ENCODE measurements around the gene KDSR.
"Not testable (repeated sequence)": the region's sequence is repeated elsewhere in the genome, so short reads cannot be mapped to it uniquely, and the experiment has no call there.

The KDSR gene

GRCh38 chr18:63366213-63367052 lies 573 bp downstream of the KDSR start:
- DNase-seq (ENCODE audit: low read depth in 1 of 2, low spot score in 1 of 2) = peak; percentile 35 to 60

- DNase-seq (ENCODE audit: low read depth in 1 of 2, low spot score in 1 of 2) = no peak
Observed at GRCh38 chr18:63365876-63366212, 1.2 kb downstream of the KDSR start.

DNA sequence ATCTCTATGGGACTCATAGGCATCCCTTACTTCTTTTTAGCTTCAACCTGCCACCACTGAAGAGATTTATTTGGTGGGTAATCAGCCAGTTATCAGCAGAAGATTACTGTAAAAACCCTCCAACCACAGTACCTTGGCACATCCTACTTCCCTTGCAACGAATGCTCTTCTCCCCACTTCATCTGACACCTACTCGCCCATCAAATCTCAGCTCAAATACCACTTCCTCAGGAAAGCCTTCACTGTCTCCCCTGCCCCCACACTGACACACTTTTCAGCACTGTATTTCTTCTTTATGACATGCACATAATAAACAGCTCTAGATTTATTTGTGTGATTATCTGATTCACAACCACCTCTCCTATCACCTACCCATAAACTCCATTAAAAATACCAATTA lies 3.1 kb downstream of the KDSR start:
- no peak for DNase-seq (ENCODE audit: low read depth in 1 of 2, low spot score in 1 of 2)

- not testable (repeated sequence) for DNase-seq (ENCODE audit: low read depth in 1 of 2, low spot score in 1 of 2)
Observed at GRCh38 chr18:63363420-63363819, 3.6 kb downstream of the KDSR start.

- DNase-seq (ENCODE audit: low read depth in 1 of 2, low spot score in 1 of 2) = no peak
Observed at GRCh38 chr18:63356272-63356896, 10.6 kb downstream of the KDSR start.

DNA sequence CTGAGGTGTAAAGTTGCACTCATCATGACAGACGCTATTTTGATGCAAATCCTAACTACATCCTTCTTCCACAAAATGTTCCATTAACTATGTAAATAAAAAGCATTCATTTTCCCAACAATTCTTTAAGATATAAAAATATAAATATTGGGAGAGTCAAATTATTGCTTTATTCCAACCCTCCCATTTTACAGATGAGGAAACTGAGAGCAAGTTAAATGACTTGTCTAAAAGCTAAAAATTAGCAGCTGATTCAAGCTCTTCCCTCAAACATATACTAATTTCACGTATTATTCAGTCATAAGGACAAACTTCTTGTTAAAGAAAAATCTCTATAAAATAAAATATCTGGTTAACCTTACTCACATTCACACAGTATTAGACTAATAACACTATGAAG lies 16.8 kb downstream of the KDSR start:
- DNase-seq (ENCODE audit: low read depth in 1 of 2, low spot score in 1 of 2) = no peak

GRCh38 chr18:63348508-63349136 lies 18.4 kb downstream of the KDSR start:
- DNase-seq (ENCODE audit: low read depth in 1 of 2, low spot score in 1 of 2) = no peak

GRCh38 chr18:63346480-63347183 lies 20.4 kb downstream of the KDSR start:
- DNase-seq (ENCODE audit: low read depth in 1 of 2, low spot score in 1 of 2) = no peak

- DNase-seq (ENCODE audit: low read depth in 1 of 2, low spot score in 1 of 2) = no peak
Observed at GRCh38 chr18:63346031-63346430, 21.0 kb downstream of the KDSR start.

- DNase-seq (ENCODE audit: low read depth in 1 of 2, low spot score in 1 of 2) = no peak
Observed at GRCh38 chr18:63344918-63345317, 22.1 kb downstream of the KDSR start.

DNA sequence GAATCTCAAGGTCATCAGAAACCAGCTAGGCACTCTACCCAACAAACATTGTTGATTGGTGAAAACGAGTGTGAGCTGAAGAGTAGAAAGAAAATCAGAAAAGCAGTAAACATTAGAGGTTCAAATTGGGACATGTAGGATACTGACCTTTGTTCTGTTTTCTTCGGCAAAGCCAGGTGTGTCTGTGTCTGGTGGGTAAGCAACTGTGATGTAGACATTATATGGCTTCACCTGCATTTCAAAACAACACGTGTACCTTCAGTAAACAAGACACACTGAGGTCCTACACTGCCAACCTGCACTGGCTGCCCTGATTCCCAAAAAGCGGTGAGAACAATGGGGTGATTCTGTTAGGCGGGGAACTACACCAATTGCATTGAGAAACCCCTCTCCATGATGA lies 22.7 kb downstream of the KDSR start:
- no peak for DNase-seq (ENCODE audit: low read depth in 1 of 2, low spot score in 1 of 2)

DNA sequence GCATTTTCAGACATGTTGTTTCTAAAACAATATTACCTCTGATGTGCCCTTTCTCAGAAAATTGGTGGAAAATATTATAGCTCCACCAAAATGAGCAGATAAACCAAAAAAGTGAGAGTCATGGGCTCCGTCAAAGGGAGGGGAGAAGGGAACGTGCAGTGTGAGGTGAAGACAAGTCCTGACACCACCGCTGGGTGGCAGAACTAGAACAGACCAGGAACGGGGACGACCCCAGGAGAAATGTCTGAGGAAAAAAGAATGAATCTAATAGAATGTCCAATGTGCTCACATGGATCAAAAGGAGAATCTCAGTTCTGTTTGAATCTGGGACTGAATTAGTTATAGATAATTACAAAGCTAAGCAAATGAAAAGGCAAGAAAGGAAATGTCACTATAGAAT lies 24.8 kb downstream of the KDSR start:
- DNase-seq (ENCODE audit: low read depth in 1 of 2, low spot score in 1 of 2) = no peak

DNA sequence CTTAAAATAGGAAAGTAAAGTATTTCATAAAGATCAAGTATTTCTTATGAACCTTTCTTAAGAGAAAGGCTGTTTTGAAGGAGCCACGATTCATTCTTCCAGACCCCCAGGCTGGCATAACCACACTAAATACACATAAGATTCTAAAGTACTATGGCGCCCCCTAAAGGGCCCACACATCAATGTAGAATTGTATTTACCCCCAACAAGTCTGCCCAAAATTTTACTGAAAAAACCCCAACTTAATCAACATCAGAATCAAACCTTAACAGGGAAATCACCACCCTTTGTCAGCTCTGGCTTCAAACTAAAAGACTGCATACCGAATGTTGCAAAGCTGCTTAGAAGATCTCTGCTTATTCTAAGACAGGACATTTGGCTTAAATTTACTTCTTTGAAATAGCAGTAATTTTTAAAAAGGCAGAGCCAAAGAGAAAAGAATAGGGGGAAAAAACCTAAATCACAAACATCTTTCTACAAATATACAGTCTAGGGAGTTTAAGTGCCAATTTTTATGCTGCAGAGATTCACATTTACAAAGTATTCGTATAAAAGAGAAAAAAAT lies 27.0 kb downstream of the KDSR start:
- DNase-seq (ENCODE audit: low read depth in 1 of 2, low spot score in 1 of 2) = no peak

GRCh38 chr18:63336366-63337099 lies 30.5 kb downstream of the KDSR start:
- no peak for DNase-seq (ENCODE audit: low read depth in 1 of 2, low spot score in 1 of 2)

GRCh38 chr18:63331105-63331504 lies 35.9 kb downstream of the KDSR start:
- DNase-seq (ENCODE audit: low read depth in 1 of 2, low spot score in 1 of 2) = no peak

- no peak for DNase-seq (ENCODE audit: low read depth in 1 of 2, low spot score in 1 of 2)
Observed at GRCh38 chr18:63329431-63330145, 37.4 kb downstream of the KDSR start.

- no peak for DNase-seq (ENCODE audit: low read depth in 1 of 2, low spot score in 1 of 2)
Observed at GRCh38 chr18:63326011-63326410, 41.0 kb downstream of the KDSR start.

- no peak for DNase-seq (ENCODE audit: low read depth in 1 of 2, low spot score in 1 of 2)
Observed at GRCh38 chr18:63325086-63325686, 41.8 kb downstream of the KDSR start.

DNA sequence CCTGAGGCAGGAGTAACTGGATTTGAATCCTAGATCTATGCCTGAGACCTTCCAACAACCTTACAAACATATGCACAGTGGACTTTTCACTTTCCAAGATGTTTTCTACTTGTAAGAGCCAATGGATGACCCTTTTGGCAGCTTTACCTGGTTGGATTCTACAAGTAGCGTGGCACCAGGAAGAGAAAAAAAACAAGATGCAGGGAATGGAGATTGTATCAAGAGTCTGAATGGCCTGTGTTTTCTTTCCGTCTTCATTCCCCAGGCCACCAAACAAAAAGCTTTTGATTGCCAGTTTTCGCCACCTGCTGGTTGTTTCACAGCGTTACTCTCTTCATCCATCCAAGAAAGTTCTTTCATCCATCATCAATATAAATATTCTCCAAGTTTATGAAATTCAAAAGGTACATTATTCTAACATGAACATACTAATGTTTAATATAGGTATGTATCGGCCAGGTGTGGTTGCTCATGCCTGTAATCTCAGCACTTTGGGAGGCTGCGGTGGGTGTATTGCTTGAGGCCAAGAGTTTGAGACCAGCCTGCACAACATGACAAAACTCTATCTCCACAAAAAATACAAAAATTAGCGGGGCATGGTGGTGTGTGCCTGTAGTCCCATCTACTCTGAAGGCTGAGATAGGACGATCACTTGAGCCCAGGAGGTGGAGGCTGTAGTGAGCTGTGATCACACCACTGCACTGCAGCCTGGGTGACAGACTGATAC lies 43.9 kb downstream of the KDSR start:
- peak in 1 of 2 donors; percentile 35 for DNase-seq (ENCODE audit: low read depth in 1 of 2, low spot score in 1 of 2)

All from activated T-helper 1 cell treated with anti-CD3 and anti-CD28 coated beads, Interleukin-2, amount 50 U/mL, for 16 hours (primary cell).